Measurements from ENCODE around the gene B3GNT2.
"Not testable (repeated sequence)": the region's sequence is repeated elsewhere in the genome, so short reads cannot be mapped to it uniquely, and the experiment has no call there.

B3GNT2 gene

DNA sequence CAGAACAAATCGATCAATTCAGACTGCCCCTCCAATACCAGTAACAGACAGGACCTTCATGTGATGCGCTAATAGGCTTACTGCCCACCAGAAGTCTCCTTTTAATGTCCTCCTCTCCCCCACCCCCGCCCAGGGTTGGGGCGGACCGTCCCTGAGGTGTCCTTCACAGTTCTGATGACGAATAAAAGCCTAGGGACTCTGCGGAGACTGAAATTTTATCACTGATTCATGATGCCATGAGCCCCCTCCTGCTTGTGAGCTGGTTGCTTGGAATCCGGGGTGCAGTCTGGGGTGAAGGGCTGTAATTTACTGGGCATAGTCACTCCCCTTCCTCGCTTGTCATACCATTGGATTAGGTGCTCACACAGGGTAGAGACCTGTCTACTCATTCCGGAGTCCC, 42.3 kb downstream of the B3GNT2 start:
- DNase-seq (ENCODE audit: low read depth), result no peak

DNA sequence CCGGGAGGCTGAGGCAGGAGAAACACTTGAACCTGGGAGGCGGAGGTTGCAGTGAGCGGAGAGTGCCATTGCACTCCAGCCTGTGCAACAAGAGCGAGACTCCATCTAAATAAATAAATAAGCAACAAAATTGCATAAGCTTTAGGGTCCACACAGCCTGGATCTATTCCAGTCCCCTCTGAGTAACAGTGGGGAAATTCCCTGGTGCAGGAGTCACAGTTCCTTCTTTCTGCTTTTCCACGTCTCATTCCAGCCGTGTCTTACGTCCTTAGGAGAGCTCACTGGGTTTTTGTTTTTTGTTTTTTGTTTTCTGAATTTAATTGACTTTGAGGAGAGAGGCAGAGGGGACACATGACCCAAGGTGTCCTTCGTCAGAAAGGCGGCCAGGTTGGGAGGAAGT, 44.6 kb downstream of the B3GNT2 start:
- no peak for DNase-seq (ENCODE audit: low read depth)

DNA sequence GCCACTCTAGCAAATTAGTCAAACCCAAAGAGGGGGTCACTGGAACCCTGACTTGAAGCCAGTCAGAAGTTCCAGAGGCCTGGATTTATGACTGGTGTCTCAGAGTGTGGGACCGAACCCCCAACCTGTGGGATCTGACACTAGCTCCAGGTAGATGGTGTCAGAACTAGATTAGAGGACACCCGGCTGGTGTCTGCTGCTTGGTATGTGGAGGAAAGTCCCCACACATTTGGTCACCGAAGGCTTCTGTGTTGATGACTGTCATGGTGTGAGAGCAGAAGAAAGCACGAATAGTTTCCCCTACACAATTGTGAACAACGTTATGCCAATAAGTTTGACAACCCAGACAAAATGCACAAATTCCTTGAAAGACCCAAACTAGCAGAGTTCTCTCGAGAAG, 48.1 kb downstream of the B3GNT2 start:
- DNase-seq (ENCODE audit: low read depth), result no peak

DNA sequence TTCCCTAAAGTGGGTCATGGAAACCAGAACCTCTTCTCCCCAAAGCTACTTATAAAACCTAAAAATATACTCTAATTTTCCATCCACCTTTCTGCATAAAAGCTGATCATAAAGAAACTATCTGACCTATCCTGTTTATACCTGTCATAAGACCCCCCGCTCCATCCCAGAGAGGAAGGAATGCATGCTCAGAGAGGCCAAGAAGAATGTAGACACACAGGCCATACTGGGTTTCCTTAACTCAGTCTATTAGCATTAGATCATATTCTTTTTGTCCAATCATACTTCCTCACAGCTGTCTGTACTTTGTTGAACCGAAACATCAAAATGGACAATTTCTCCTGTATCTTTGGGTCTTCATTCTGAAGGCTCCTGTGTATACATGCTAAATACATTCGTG, 52.3 kb downstream of the B3GNT2 start:
- DNase-seq (ENCODE audit: low read depth), result no peak

- DNase-seq (ENCODE audit: low read depth), result no peak
These were observed 54.3 kb downstream of the B3GNT2 start for GRCh38 chr2:62250239-62250638.

GRCh38 chr2:62254424-62255266, 58.7 kb downstream of the B3GNT2 start:
- DNase-seq (ENCODE audit: low read depth), result no peak

GRCh38 chr2:62257466-62257865, 61.6 kb downstream of the B3GNT2 start:
- no peak for DNase-seq (ENCODE audit: low read depth)

DNA sequence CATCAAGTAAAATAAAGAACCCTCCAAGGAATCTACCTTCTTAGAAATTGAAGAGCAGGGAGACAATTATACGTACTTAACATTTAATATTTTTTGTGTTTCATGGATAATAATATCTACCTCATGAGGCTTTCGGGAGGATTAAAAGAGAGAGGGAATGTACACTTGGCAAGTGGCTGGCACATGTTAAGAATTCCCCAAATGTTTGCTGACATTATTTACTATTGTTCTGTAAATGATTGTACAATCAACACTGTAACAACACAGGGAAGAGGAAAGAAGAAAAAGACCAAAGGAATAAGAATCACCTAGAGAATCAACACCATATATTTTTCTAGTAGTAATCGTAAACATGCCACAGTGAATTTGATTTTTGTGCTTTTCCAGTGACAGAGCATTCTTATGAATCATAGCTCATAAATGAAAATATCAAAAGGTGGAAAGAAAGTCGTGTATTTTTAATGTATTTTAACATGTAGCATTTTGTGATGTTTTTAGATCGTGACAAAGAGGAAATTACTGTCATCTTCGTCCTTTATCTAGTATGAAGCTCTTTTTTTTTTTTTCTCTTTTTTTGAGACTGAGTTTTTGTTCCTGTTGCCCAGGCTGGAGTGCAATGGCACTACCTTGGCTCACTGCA, 67.3 kb downstream of the B3GNT2 start:
- DNase-seq (ENCODE audit: low read depth), result no peak

DNA sequence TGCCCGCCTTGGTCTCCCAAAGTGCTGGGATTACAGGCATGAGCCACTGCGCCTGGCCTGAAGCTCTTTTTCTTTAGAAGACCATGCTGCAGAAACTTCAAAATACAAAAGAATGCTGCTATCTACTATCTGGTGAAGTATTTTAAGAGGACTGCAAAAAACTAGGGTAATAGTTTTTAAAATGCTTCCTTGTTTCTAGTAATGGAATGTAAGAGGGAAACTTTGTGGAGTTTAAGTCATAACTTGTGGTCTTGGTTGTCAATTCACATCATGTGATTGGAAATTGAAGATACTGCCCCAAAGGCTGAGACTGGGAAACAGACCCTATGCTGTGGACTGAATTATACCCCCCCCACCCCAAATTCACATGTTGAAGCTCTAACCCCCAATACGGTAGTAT, 68.3 kb downstream of the B3GNT2 start:
- DNase-seq (ENCODE audit: low read depth), result no peak

DNA sequence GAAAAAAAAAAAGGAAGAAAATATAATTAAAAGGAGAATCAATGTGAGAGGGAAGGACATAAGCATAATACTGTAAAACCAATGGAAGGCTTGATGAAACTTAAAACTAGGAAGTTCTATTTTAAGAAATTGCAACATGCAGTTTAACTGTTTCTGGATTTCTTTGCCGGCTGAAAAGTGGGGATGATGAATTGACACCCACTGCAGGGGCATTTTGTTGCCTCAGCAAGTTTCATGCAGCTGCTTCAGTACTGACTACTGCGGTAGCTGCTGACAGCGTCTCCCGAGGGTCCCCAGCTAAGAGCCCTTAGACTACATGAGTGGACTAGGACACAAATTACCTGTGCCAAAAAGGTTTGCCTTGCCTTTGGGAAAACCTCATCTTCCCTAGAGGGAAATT, 69.2 kb downstream of the B3GNT2 start:
- DNase-seq (ENCODE audit: low read depth), result no peak

DNA sequence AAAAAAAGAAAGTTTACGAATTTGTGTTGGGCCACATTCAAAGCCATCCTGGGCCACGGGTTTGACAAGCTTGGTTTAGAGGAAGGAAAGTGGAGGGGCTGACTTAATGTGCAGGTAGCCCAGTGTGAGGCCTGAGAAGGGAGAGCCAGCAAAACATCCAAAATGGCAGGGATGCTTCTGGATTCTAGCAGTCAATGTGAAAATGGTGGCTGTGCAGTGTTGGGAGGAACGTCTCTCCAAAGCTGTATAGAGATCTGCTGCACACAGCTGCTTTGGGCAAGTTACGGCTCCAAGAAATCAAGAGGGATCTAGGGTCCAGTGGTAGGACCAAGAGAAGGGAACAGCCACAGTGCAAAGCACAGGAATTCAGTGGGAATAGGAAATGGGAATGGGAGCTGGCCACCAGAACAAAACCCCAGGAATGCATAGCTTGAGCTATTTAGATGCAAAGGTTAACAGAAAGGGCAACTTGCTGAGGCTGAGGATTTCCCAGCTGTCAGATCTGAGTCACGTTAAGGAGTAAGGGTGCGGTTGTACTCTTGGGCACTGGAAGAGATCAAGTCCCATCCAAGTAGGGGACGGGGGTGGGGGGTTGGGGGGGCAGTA, 70.6 kb downstream of the B3GNT2 start:
- DNase-seq (ENCODE audit: low read depth), result no peak

- DNase-seq (ENCODE audit: low read depth), result no peak
These were observed 71.8 kb downstream of the B3GNT2 start for GRCh38 chr2:62267696-62268095.

GRCh38 chr2:62268681-62269188, 72.8 kb downstream of the B3GNT2 start:
- not testable (repeated sequence) for DNase-seq (ENCODE audit: low read depth)

DNA sequence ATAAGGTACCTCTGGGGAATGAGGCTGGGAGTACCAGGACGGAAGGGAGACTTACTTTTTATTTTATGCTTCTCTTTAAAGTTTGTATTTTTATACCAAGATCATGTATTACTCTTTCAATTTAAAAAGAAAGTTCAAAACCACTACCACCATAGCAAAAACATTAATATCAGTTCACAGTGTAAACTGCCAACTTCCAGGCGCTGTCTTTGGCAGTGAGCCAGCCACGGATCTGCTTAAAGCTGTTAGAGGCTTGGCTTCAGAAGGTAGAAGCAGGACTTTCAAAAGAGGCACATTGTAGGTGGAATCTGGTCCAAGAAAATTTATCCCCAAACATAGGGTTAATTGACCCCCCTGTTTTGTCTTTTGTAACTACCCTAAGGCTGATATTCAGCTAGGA, 74.8 kb downstream of the B3GNT2 start:
- no peak for DNase-seq (ENCODE audit: low read depth)
